Iris pigment epithelial cell (primary cell): ENCODE measurements around the gene GPC6.
"Not testable (repeated sequence)": the region's sequence is repeated elsewhere in the genome, so short reads cannot be mapped to it uniquely, and the experiment has no call there.

Experiments
- DNase-seq: peaks from one replicate; pipeline ENCODE4 v3.0.0-alpha.2; 2011; ENCODE audit warnings: low read depth

Gene GPC6

GRCh38 chr13:93320942-93321341 is 94.3 kb downstream of the GPC6 start:
- no peak for DNase-seq

GRCh38 chr13:93323880-93324279 is 97.3 kb downstream of the GPC6 start:
- not testable (repeated sequence) for DNase-seq

GRCh38 chr13:93325303-93326233 is 99.0 kb downstream of the GPC6 start:
- DNase-seq: no peak

- no peak for DNase-seq
These were observed 99.7 kb downstream of the GPC6 start for GRCh38 chr13:93326234-93326811.

GRCh38 chr13:93328943-93329342 is 102.3 kb downstream of the GPC6 start:
- DNase-seq: no peak

GRCh38 chr13:93336728-93337127 is 110.1 kb downstream of the GPC6 start:
- DNase-seq: no peak

GRCh38 chr13:93338030-93338429 is 111.4 kb downstream of the GPC6 start:
- DNase-seq: no peak

GRCh38 chr13:93338906-93339305 is 112.3 kb downstream of the GPC6 start:
- no peak for DNase-seq

- no peak for DNase-seq
These were observed 112.9 kb downstream of the GPC6 start for GRCh38 chr13:93339550-93339949.

GRCh38 chr13:93341517-93341916 is 114.9 kb downstream of the GPC6 start:
- DNase-seq: no peak

GRCh38 chr13:93343097-93343496 is 116.5 kb downstream of the GPC6 start:
- no peak for DNase-seq

GRCh38 chr13:93344048-93344705 is 117.6 kb downstream of the GPC6 start:
- no peak for DNase-seq

- DNase-seq: no peak
These were observed 118.4 kb downstream of the GPC6 start for GRCh38 chr13:93345024-93345423.

- peak; percentile 39 for DNase-seq
These were observed 119.2 kb downstream of the GPC6 start for GRCh38 chr13:93345770-93346169.

- no peak for DNase-seq
These were observed 126.0 kb downstream of the GPC6 start for GRCh38 chr13:93352616-93353015.

- DNase-seq: no peak
These were observed 128.5 kb downstream of the GPC6 start for GRCh38 chr13:93355094-93355493.

- DNase-seq: no peak
These were observed 129.9 kb downstream of the GPC6 start for GRCh38 chr13:93356469-93356868.

GRCh38 chr13:93360021-93360420 is 133.4 kb downstream of the GPC6 start:
- DNase-seq: no peak

- no peak for DNase-seq
These were observed 135.1 kb downstream of the GPC6 start for GRCh38 chr13:93361703-93362102.

GRCh38 chr13:93364166-93364565 is 137.6 kb downstream of the GPC6 start:
- peak; percentile 21 for DNase-seq

- no peak for DNase-seq
These were observed 141.7 kb downstream of the GPC6 start for GRCh38 chr13:93368296-93368695.

- no peak for DNase-seq
These were observed 142.1 kb downstream of the GPC6 start for GRCh38 chr13:93368718-93369117.

- no peak for DNase-seq
These were observed 146.2 kb downstream of the GPC6 start for GRCh38 chr13:93372856-93373255.
